ENCODE data around the gene HOMER1.

The HOMER1 gene

GRCh38 chr5:79508354-79508753 is 5.6 kb downstream of the HOMER1 start:
- ChIA-PET POLR2A (no interaction called here), CTCF (interaction anchor here (0.8 to 1.8 kb wide), 5 partner anchors 9 to 50 kb away, joined by 3 to 7 read pairs (median 4); no protein-coding TSS in a partner anchor)
- TF ChIP-seq, protein P1, sequence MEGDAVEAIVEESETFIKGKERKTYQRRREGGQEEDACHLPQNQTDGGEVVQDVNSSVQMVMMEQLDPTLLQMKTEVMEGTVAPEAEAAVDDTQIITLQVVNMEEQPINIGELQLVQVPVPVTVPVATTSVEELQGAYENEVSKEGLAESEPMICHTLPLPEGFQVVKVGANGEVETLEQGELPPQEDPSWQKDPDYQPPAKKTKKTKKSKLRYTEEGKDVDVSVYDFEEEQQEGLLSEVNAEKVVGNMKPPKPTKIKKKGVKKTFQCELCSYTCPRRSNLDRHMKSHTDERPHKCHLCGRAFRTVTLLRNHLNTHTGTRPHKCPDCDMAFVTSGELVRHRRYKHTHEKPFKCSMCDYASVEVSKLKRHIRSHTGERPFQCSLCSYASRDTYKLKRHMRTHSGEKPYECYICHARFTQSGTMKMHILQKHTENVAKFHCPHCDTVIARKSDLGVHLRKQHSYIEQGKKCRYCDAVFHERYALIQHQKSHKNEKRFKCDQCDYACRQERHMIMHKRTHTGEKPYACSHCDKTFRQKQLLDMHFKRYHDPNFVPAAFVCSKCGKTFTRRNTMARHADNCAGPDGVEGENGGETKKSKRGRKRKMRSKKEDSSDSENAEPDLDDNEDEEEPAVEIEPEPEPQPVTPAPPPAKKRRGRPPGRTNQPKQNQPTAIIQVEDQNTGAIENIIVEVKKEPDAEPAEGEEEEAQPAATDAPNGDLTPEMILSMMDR (IDR thresholded peaks at IDR 0.05; ENCODE audit: control extremely low read depth, extremely low read depth, low read depth, missing control alignments): no peak
- no peak for DNase-seq (ENCODE audit: extremely low spot score)

GRCh38 chr5:79507251-79508205 is 6.4 kb downstream of the HOMER1 start:
- POLR2A ChIA-PET: no interaction called here
- CTCF ChIA-PET: interaction anchor here (1.3 kb wide), 1 partner anchor 10 kb away, joined by 6 read pairs; no protein-coding TSS in a partner anchor
- no peak for DNase-seq (ENCODE audit: extremely low spot score)
- TF ChIP-seq, protein P1 (IDR thresholded peaks at IDR 0.05; ENCODE audit: control extremely low read depth, extremely low read depth, low read depth, missing control alignments): no peak

GRCh38 chr5:79505138-79505537 is 8.8 kb downstream of the HOMER1 start:
- TF ChIP-seq, protein P1 (IDR thresholded peaks at IDR 0.05; ENCODE audit: control extremely low read depth, extremely low read depth, low read depth, missing control alignments): no peak
- DNase-seq (ENCODE audit: extremely low spot score): no peak
- POLR2A ChIA-PET: interaction anchor here (0.5 kb wide), 1 partner anchor 9 kb away, joined by 5 read pairs; the partner anchor contains the start of gene HOMER1
- CTCF ChIA-PET: interaction anchor here (1.0 kb wide), 2 partner anchors 23 to 480 kb away, joined by 3 read pairs; no protein-coding TSS in a partner anchor

- TF ChIP-seq, protein P1 (IDR thresholded peaks at IDR 0.05; ENCODE audit: control extremely low read depth, extremely low read depth, low read depth, missing control alignments): no peak
- DNase-seq (ENCODE audit: extremely low spot score): no peak
- CTCF ChIA-PET: interaction anchor here (1.2 kb wide), 1 partner anchor 371 kb away, joined by 3 read pairs; no protein-coding TSS in a partner anchor
- POLR2A ChIA-PET: no interaction called here
These were observed 10.0 kb downstream of the HOMER1 start for GRCh38 chr5:79503794-79504495.

DNA sequence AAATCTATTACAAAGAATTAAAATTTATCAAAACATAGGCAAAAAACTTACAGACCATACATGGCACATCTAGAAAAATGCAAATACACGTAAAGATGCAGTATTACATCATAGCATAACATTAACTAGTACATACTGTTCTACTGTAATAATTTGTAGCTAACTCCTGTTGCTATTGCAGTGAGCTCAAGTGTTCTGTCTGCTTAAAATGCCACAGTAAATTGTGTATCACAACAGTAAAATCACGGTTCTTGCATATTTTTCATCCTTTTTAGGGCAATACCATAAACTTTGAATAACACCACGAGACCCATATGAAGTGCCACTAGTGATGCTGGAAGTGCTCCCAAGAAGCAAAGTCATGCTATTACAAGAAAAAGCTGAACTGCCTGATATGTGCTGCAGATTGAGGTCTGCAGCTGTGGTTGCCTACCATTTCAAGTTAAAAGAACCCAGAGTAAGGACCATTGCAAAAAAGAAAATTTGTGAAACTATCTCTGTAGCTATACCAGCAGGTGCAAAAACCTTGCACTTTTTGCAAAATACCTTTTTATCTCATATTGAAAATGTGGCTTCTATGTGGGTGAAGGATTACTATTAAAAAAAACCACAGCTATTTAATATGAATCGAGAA is 14.2 kb downstream of the HOMER1 start:
- POLR2A ChIA-PET: no interaction called here
- TF ChIP-seq, protein P1 (IDR thresholded peaks at IDR 0.05; ENCODE audit: control extremely low read depth, extremely low read depth, low read depth, missing control alignments): no peak
- CTCF ChIA-PET: interaction anchor here (0.7 to 2.0 kb wide), 8 partner anchors 9 to 479 kb away, joined by 3 to 7 read pairs (median 3); no protein-coding TSS in a partner anchor
- DNase-seq (ENCODE audit: extremely low spot score): no peak

DNA sequence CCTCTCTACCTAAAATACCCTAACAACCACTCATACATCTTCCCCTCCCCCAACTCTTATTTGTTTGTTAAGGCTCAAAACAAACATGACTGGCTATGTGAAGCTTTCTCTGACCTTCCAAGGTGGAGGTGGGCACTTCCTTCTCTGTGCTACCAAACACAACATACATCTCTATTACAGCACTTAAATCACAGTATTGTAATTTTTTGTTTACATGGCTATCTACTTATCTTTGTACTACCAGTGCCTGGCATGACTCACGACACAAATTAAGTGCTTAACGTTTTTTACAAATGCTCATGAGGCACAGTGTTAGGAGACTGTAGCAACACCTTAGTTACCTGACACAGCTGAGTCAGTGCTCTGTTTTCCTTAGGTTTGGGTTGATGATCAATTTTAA is 18.6 kb downstream of the HOMER1 start:
- DNase-seq (ENCODE audit: extremely low spot score): no peak
- TF ChIP-seq, protein P1 (IDR thresholded peaks at IDR 0.05; ENCODE audit: control extremely low read depth, extremely low read depth, low read depth, missing control alignments): no peak
- POLR2A ChIA-PET: no interaction called here
- CTCF ChIA-PET: no interaction called here
